GM23338 (cell line): ENCODE results near the gene TMEM174. TPM values are rescaled to one million over a fixed set of nuclear protein-coding genes. Genes with fewer than 3 reads are reported as not detected.

Experiments used
- ATAC-seq: fragments of 200-7000 bp; cut with Tn5 transposase; 3 replicates; pipeline ENCODE4 v1.9.1; 2020
- DNase-seq: peaks from one replicate; pipeline ENCODE4 v3.0.0-alpha.2; 2015; ENCODE audit warnings: low spot score
- H2AFZ ChIP-seq: fragments of 200-600 bp; sonication (generic); 2 replicates; pipeline ENCODE4 v1.8.0; 2016; ENCODE audit warnings: antibody characterized with exemption, mild to moderate bottlenecking, moderate library complexity
- H3F3A ChIP-seq: fragments of 200-600 bp; sonication (generic); replicated peaks from 2 replicates; pipeline ENCODE4 v1.8.0; 2017; ENCODE audit warnings: antibody characterized with exemption, mixed run types, low read depth
- H3K27ac ChIP-seq: fragments of 200-600 bp; sonication (generic); 2 replicates; pipeline ENCODE4 v1.6.1; 2016; ENCODE audit warnings: low read depth
- H3K27me3 ChIP-seq: fragments of 200-600 bp; sonication (generic); 2 replicates; pipeline ENCODE4 v1.8.0; 2016; ENCODE audit warnings: mild to moderate bottlenecking, mixed run types, moderate library complexity; ENCODE audit not compliant: insufficient read depth
- H3K36me3 ChIP-seq: fragments of 200-600 bp; sonication (generic); 2 replicates; pipeline ENCODE4 v1.8.0; 2016; ENCODE audit warnings: mild to moderate bottlenecking; ENCODE audit not compliant: insufficient read depth
- H3K4me1 ChIP-seq: fragments of 200-600 bp; sonication (generic); 2 replicates; pipeline ENCODE4 v1.8.0; 2016; ENCODE audit warnings: mild to moderate bottlenecking, moderate library complexity; ENCODE audit not compliant: insufficient read depth
- H3K4me2 ChIP-seq: fragments of 200-600 bp; sonication (generic); 2 replicates; pipeline ENCODE4 v1.7.1; 2017; ENCODE audit warnings: mixed run types
- H3K4me3 ChIP-seq: fragments of 200-600 bp; sonication (generic); 2 replicates; pipeline ENCODE4 v1.6.1; 2016; ENCODE audit warnings: mixed run types
- H3K79me2 ChIP-seq: fragments of 200-600 bp; sonication (generic); replicated peaks from 2 replicates; pipeline ENCODE4 v1.8.0; 2017; ENCODE audit warnings: mild to moderate bottlenecking; ENCODE audit not compliant: insufficient read depth
- H3K9me2 ChIP-seq: fragments of 200-600 bp; sonication (generic); 2 replicates; pipeline ENCODE4 v1.8.0; 2017; ENCODE audit not compliant: insufficient read depth
- H4K20me1 ChIP-seq: fragments of 200-600 bp; sonication (generic); replicated peaks from 2 replicates; pipeline ENCODE4 v1.8.0; 2017; ENCODE audit warnings: mild to moderate bottlenecking; ENCODE audit not compliant: insufficient read depth
- H3K27ac Mint-ChIP-seq: 2 replicates; pipeline ENCODE4 v1.8.0; 2020; ENCODE audit warnings: inconsistent platforms, mild to moderate bottlenecking, moderate library complexity, mixed read lengths
- H3K27me3 Mint-ChIP-seq: 3 replicates; pipeline ENCODE4 v1.8.0; 2022; ENCODE audit warnings: low read depth, mild to moderate bottlenecking, moderate library complexity, mixed read lengths, inconsistent platforms; ENCODE audit not compliant: insufficient read depth, poor library complexity
- H3K36me3 Mint-ChIP-seq: 3 replicates; pipeline ENCODE4 v1.8.0; 2021; ENCODE audit warnings: low read depth, mild to moderate bottlenecking, inconsistent platforms, moderate library complexity, mixed read lengths
- H3K4me1 Mint-ChIP-seq: 3 replicates; pipeline ENCODE4 v1.8.0; 2020; ENCODE audit warnings: mild to moderate bottlenecking, inconsistent platforms, mixed read lengths
- H3K4me3 Mint-ChIP-seq: 3 replicates; pipeline ENCODE4 v1.8.0; 2021; ENCODE audit warnings: moderate library complexity, mild to moderate bottlenecking, inconsistent platforms, mixed read lengths
- H3K9me3 Mint-ChIP-seq: 3 replicates; pipeline ENCODE4 v1.8.0; 2020; ENCODE audit warnings: moderate library complexity, mild to moderate bottlenecking, inconsistent platforms, mixed read lengths
- CREB1 ChIP-seq: fragments of 250-450 bp; sonication (Bioruptor Pico); IDR thresholded peaks from 2 replicates; pipeline ENCODE4 v1.5.0; 2020; ENCODE audit warnings: low read depth, mild to moderate bottlenecking, moderate library complexity
- ETS1 ChIP-seq: IDR thresholded peaks from 2 replicates; pipeline ENCODE4 v1.6.1; 2016; ENCODE audit warnings: antibody characterized with exemption
- EZH2 ChIP-seq: fragments of 200-600 bp; sonication (generic); IDR thresholded peaks from one replicate; pipeline ENCODE4 v1.8.0; 2017; ENCODE audit warnings: antibody characterized with exemption, mild to moderate bottlenecking, low read depth; ENCODE audit not compliant: unreplicated experiment
- EZH2phosphoT487 ChIP-seq: fragments of 200-600 bp; sonication (generic); IDR thresholded peaks from one replicate; pipeline ENCODE4 v1.8.1; 2018; ENCODE audit warnings: antibody characterized with exemption; ENCODE audit not compliant: unreplicated experiment
- JUNB ChIP-seq: IDR thresholded peaks from one replicate; pipeline ENCODE4 v1.6.1; 2016; ENCODE audit warnings: antibody characterized with exemption; ENCODE audit not compliant: unreplicated experiment
- NANOG ChIP-seq: IDR thresholded peaks from 2 replicates; pipeline ENCODE4 v1.6.1; 2016; ENCODE audit warnings: antibody characterized with exemption, borderline replicate concordance
- POLR2AphosphoS5 ChIP-seq: IDR thresholded peaks from 2 replicates; pipeline ENCODE4 v1.6.1; 2016; ENCODE audit warnings: antibody characterized with exemption, low read depth
- REST ChIP-seq: IDR thresholded peaks from one replicate; pipeline ENCODE4 v1.6.1; 2018; ENCODE audit warnings: antibody characterized with exemption; ENCODE audit not compliant: unreplicated experiment
- STAT1 ChIP-seq: IDR thresholded peaks from one replicate; pipeline ENCODE4 v1.6.1; 2016; ENCODE audit warnings: antibody characterized with exemption; ENCODE audit not compliant: unreplicated experiment
- ZNF114 ChIP-seq: fragments of 250-450 bp; sonication (Bioruptor Pico); IDR thresholded peaks from 2 replicates; pipeline ENCODE4 v1.5.0; 2020; ENCODE audit warnings: mild to moderate bottlenecking, moderate library complexity
- ZNF331 ChIP-seq: fragments of 250-450 bp; sonication (Bioruptor Pico); IDR thresholded peaks from 2 replicates; pipeline ENCODE4 v1.5.0; 2020; ENCODE audit warnings: low read depth, mild to moderate bottlenecking, moderate library complexity
- polyA plus RNA-seq: library from polyadenylated mRNA; unstranded; fragments of >200 nt; fragmentation: Nextera tagmentation; extraction: Ambion mirVana; gene quantifications from 2 replicates; pipeline ENCODE4 v1.2.1, GENCODE V29; 2016
- total RNA-seq: library from RNA; depleted of rRNA; stranded (reverse); fragments of >200 nt; shearing (Covaris generic); gene quantifications from 2 replicates; pipeline ENCODE4 v1.2.3, GENCODE V29; 2014
- TF ChIP-seq, protein P1 (sequence below): fragments of 250-450 bp; sonication (Bioruptor Pico); IDR thresholded peaks from 2 replicates; pipeline ENCODE4 v1.5.0; 2020; ENCODE audit warnings: mild to moderate bottlenecking, moderate library complexity
- TF ChIP-seq, protein P2 (sequence below), 2 experiments: fragments of 200-600 bp in 1 of 2; sonication (generic) in 1 of 2; conservative IDR thresholded peaks; 2 replicates each; pipeline versions ENCODE4 v1.5.1 to v1.6.1; 2016 to 2017; ENCODE audit warnings: antibody characterized with exemption in 2 of 2, low read depth in 2 of 2, mild to moderate bottlenecking in 2 of 2, moderate library complexity in 1 of 2

TMEM174 gene
- total and polyA plus RNA-seq, 2 experiments from 2014 or later, result not detected

- ATAC-seq, result no peak
- H3K4me1 Mint-ChIP-seq, result peaks cover 7% of the 10 kb centered on the region
Observed at GRCh38 chr5:73182307-73182706, 9.3 kb downstream of the TMEM174 start.

More at GRCh38 chr5:73182307-73182706, 9.3 kb downstream of the TMEM174 start:
- Histone ChIP-seq H3K4me2 (no peak overlapping the region), H3K9me2 (peaks cover 6% of the 10 kb centered on the region; the same call in 1 of the 2 replicates), H3K27me3 (no peaks in the 10 kb centered on the region), H3K4me3 (no peak overlapping the region), H2AFZ (no peak overlapping the region), H3F3A (no peaks in the 10 kb centered on the region), H3K79me2 (no peaks in the 10 kb centered on the region), H4K20me1 (no peaks in the 10 kb centered on the region), H3K27ac (no peak overlapping the region), H3K4me1 (no peaks in the 10 kb centered on the region), H3K36me3 (no peaks in the 10 kb centered on the region)
- Mint-ChIP-seq H3K4me3 (no peak overlapping the region), H3K27ac (no peak overlapping the region), H3K36me3 (peaks cover 10% of the 10 kb centered on the region; the same call in 2 of the 3 replicates), H3K27me3 (peaks cover 4% of the 10 kb centered on the region), H3K9me3 (peaks cover 11% of the 10 kb centered on the region)
- DNase-seq, result no peak
- TF ChIP-seq EZH2 (no peak), POLR2AphosphoS5 (no peak), STAT1 (no peak), REST (no peak), ZNF331 (no peak), CREB1 (CRISPR knock-in tag) (no peak), ETS1 (no peak), JUNB (no peak), NANOG (no peak), ZNF114 (CRISPR knock-in tag) (no peak), EZH2phosphoT487 (no peak)
- TF ChIP-seq, protein P1, sequence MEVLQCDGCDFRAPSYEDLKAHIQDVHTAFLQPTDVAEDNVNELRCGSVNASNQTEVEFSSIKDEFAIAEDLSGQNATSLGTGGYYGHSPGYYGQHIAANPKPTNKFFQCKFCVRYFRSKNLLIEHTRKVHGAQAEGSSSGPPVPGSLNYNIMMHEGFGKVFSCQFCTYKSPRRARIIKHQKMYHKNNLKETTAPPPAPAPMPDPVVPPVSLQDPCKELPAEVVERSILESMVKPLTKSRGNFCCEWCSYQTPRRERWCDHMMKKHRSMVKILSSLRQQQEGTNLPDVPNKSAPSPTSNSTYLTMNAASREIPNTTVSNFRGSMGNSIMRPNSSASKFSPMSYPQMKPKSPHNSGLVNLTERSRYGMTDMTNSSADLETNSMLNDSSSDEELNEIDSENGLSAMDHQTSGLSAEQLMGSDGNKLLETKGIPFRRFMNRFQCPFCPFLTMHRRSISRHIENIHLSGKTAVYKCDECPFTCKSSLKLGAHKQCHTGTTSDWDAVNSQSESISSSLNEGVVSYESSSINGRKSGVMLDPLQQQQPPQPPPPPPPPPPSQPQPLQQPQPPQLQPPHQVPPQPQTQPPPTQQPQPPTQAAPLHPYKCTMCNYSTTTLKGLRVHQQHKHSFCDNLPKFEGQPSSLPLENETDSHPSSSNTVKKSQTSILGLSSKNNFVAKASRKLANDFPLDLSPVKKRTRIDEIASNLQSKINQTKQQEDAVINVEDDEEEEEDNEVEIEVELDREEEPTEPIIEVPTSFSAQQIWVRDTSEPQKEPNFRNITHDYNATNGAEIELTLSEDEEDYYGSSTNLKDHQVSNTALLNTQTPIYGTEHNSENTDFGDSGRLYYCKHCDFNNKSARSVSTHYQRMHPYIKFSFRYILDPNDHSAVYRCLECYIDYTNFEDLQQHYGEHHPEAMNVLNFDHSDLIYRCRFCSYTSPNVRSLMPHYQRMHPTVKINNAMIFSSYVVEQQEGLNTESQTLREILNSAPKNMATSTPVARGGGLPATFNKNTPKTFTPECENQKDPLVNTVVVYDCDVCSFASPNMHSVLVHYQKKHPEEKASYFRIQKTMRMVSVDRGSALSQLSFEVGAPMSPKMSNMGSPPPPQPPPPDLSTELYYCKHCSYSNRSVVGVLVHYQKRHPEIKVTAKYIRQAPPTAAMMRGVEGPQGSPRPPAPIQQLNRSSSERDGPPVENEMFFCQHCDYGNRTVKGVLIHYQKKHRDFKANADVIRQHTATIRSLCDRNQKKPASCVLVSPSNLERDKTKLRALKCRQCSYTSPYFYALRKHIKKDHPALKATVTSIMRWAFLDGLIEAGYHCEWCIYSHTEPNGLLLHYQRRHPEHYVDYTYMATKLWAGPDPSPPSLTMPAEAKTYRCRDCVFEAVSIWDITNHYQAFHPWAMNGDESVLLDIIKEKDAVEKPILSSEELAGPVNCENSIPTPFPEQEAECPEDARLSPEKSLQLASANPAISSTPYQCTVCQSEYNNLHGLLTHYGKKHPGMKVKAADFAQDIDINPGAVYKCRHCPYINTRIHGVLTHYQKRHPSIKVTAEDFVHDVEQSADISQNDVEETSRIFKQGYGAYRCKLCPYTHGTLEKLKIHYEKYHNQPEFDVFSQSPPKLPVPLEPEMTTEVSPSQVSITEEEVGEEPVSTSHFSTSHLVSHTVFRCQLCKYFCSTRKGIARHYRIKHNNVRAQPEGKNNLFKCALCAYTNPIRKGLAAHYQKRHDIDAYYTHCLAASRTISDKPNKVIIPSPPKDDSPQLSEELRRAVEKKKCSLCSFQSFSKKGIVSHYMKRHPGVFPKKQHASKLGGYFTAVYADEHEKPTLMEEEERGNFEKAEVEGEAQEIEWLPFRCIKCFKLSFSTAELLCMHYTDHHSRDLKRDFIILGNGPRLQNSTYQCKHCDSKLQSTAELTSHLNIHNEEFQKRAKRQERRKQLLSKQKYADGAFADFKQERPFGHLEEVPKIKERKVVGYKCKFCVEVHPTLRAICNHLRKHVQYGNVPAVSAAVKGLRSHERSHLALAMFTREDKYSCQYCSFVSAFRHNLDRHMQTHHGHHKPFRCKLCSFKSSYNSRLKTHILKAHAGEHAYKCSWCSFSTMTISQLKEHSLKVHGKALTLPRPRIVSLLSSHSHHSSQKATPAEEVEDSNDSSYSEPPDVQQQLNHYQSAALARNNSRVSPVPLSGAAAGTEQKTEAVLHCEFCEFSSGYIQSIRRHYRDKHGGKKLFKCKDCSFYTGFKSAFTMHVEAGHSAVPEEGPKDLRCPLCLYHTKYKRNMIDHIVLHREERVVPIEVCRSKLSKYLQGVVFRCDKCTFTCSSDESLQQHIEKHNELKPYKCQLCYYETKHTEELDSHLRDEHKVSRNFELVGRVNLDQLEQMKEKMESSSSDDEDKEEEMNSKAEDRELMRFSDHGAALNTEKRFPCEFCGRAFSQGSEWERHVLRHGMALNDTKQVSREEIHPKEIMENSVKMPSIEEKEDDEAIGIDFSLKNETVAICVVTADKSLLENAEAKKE (CRISPR knock-in tag), result no peak
- TF ChIP-seq, protein P2, sequence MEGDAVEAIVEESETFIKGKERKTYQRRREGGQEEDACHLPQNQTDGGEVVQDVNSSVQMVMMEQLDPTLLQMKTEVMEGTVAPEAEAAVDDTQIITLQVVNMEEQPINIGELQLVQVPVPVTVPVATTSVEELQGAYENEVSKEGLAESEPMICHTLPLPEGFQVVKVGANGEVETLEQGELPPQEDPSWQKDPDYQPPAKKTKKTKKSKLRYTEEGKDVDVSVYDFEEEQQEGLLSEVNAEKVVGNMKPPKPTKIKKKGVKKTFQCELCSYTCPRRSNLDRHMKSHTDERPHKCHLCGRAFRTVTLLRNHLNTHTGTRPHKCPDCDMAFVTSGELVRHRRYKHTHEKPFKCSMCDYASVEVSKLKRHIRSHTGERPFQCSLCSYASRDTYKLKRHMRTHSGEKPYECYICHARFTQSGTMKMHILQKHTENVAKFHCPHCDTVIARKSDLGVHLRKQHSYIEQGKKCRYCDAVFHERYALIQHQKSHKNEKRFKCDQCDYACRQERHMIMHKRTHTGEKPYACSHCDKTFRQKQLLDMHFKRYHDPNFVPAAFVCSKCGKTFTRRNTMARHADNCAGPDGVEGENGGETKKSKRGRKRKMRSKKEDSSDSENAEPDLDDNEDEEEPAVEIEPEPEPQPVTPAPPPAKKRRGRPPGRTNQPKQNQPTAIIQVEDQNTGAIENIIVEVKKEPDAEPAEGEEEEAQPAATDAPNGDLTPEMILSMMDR (conservative IDR thresholded peaks at IDR 0.05; ENCODE audit: low read depth in 2 of 2), result no peak
